Panc1 (cell line): ENCODE data around the gene ENTPD1. TPM values are rescaled to one million over a fixed set of nuclear protein-coding genes. Genes with fewer than 3 reads are reported as not detected.

Experiments used
- ATAC-seq: fragments of 200-7000 bp; cut with Tn5 transposase; 2 replicates; pipeline ENCODE4 v1.9.1; 2020; ENCODE audit warnings: mild to moderate bottlenecking, moderate library complexity
- BruUV-seq: library from RNA; stranded (reverse); fragments of 400-500 nt; replicated peaks from 2 replicates; lab custom pipeline; 2021; lab: Mats Ljungman, UMichigan
- CTCF ChIA-PET: fragments of 300-600 bp; sonication (Branson Sonifier 250); formaldehyde crosslinking; loops from one replicate; lab custom pipeline; 2022; ENCODE audit warnings: antibody characterized with exemption; lab: Charles Lee
- POLR2A ChIA-PET: fragments of 300-600 bp; sonication (Branson Sonifier 250); formaldehyde crosslinking; loops from one replicate; lab custom pipeline; 2022; ENCODE audit warnings: antibody characterized with exemption; lab: Charles Lee
- DNase-seq: peaks from one replicate; pipeline ENCODE4 v3.0.0-alpha.2; 2010; ENCODE audit warnings: low read depth, low spot score
- H3K27ac ChIP-seq: 2 replicates; pipeline ENCODE4 v1.5.1; 2011; ENCODE audit warnings: mild to moderate bottlenecking, low read length, inconsistent platforms
- H3K27me3 ChIP-seq: fragments of 200-500 bp; sonication (Bioruptor generic); 2 replicates; pipeline ENCODE4 v1.6.0; 2014; ENCODE audit warnings: low read length, inconsistent platforms; ENCODE audit not compliant: control insufficient read depth, insufficient read depth
- H3K36me3 ChIP-seq: fragments of 200-500 bp; sonication (Bioruptor generic); 2 replicates; pipeline ENCODE4 v1.5.1; 2014; ENCODE audit warnings: inconsistent platforms, mild to moderate bottlenecking, low read length, moderate library complexity; ENCODE audit not compliant: control insufficient read depth, insufficient read depth
- H3K4me1 ChIP-seq: 2 replicates; pipeline ENCODE4 v1.5.1; 2011; ENCODE audit warnings: inconsistent platforms, mild to moderate bottlenecking, low read length, moderate library complexity; ENCODE audit not compliant: control insufficient read depth, insufficient read depth
- H3K4me3 ChIP-seq, 2 experiments: 2 replicates each; pipeline ENCODE4 v1.5.1; 2011 to 2012; ENCODE audit warnings: low read depth in 2 of 2, low read length in 2 of 2, mild to moderate bottlenecking in 2 of 2, inconsistent platforms in 1 of 2, moderate library complexity in 1 of 2
- H3K9me3 ChIP-seq: fragments of 200-500 bp; sonication (Bioruptor generic); 2 replicates; pipeline ENCODE4 v1.5.1; 2014; ENCODE audit warnings: low read depth, mild to moderate bottlenecking, inconsistent platforms, low read length, moderate library complexity; ENCODE audit not compliant: control insufficient read depth, insufficient read depth
- CTCF ChIP-seq: fragments of 450-650 bp; IDR thresholded peaks from 2 replicates; pipeline ENCODE4 v1.5.1; 2017; ENCODE audit warnings: mild to moderate bottlenecking
- POLR2AphosphoS5 ChIP-seq: IDR thresholded peaks from 2 replicates; pipeline ENCODE4 v1.6.1; 2012; ENCODE audit warnings: mild to moderate bottlenecking, low read depth, low read length, moderate library complexity
- REST ChIP-seq, 2 experiments: IDR thresholded peaks; 2 replicates each; pipeline ENCODE4 v1.6.1; 2011 to 2012; ENCODE audit warnings: low read depth in 2 of 2, control low read depth in 1 of 2, low read length in 1 of 2, mild to moderate bottlenecking in 1 of 2, moderate library complexity in 1 of 2; ENCODE audit not compliant: insufficient read depth in 1 of 2
- SIN3A ChIP-seq: IDR thresholded peaks from 2 replicates; pipeline ENCODE4 v1.6.1; 2012; ENCODE audit warnings: low read depth, mild to moderate bottlenecking, low read length, moderate library complexity, borderline replicate concordance; ENCODE audit not compliant: insufficient read depth
- TCF7L2 ChIP-seq: IDR thresholded peaks from 2 replicates; pipeline ENCODE4 v1.6.1; 2011; ENCODE audit warnings: mild to moderate bottlenecking, low read depth, low read length, inconsistent platforms
- in situ Hi-C: cut with HindIII; loops from 2 replicates; pipeline ENCODE4 v1.10.0; 2016; ENCODE audit warnings: low sequenced_read_pairs, low pct_unique_long_range_greater_than_20kb
- intact Hi-C: fragments of 100-400 bp; cut with micrococcal nuclease; formaldehyde crosslinking; loops from one replicate; pipeline ENCODE4 v1.10.0; 2022; ENCODE audit not compliant: unreplicated experiment
- total RNA-seq: library from RNA; stranded (reverse); gene quantifications from one replicate; pipeline ENCODE4 v1.2.1, GENCODE V29; 2021; ENCODE audit not compliant: unreplicated experiment

The ENTPD1 gene
- total RNA-seq, 1 experiment from 2014 or later: 0.31 TPM

- intact Hi-C loops: no loop called here
- DNase-seq (no peak), ATAC-seq (no peak)
- H3K27ac ChIP-seq: no peak overlapping the region
- H3K9me3 ChIP-seq: no peaks in the 10 kb centered on the region
- H3K36me3 ChIP-seq: no peaks in the 10 kb centered on the region
- no TSS peak for BruUV-seq
- CTCF ChIA-PET: interaction anchor here (2.8 kb wide), 1 partner anchor 146 kb away, joined by 40 read pairs; the partner anchor contains the start of gene TCTN3
- no peak overlapping the region for H3K4me3 ChIP-seq
- no peaks in the 10 kb centered on the region for H3K4me1 ChIP-seq
- TF ChIP-seq SIN3A (no peak), TCF7L2 (no peak), REST (IDR thresholded peaks at IDR 0.05; ENCODE audit: insufficient read depth in 1 of 2, low read depth in 2 of 2, low read length in 1 of 2) (no peak), CTCF (no peak), POLR2AphosphoS5 (no peak)
- in situ Hi-C loops: no loop called here
- H3K27me3 ChIP-seq: peaks cover 12% of the 10 kb centered on the region
- POLR2A ChIA-PET: no interaction called here
Observed at GRCh38 chr10:95840681-95841080, 84.7 kb downstream of the ENTPD1 start.

- no peak for TF ChIP-seq SIN3A
- peak; percentile 76; the same call in 1 of the 2 replicates for TF ChIP-seq CTCF
- no peak for TF ChIP-seq REST (IDR thresholded peaks at IDR 0.05; ENCODE audit: insufficient read depth in 1 of 2, low read depth in 2 of 2, low read length in 1 of 2)
- TF ChIP-seq POLR2AphosphoS5: no peak
- TF ChIP-seq TCF7L2: no peak
- no peaks in the 10 kb centered on the region for H3K9me3 ChIP-seq
- H3K4me1 ChIP-seq: no peaks in the 10 kb centered on the region
- peaks cover 13% of the 10 kb centered on the region for H3K27me3 ChIP-seq
- in situ Hi-C loops (no loop called here), intact Hi-C loops (loop anchor here (1.0 kb wide), 1 partner anchor 148 kb away; no protein-coding TSS in a partner anchor)
- BruUV-seq: no TSS peak
- no peak overlapping the region for H3K27ac ChIP-seq
- ChIA-PET CTCF (interaction anchor here (0.6 to 2.8 kb wide), 4 partner anchors 20 to 466 kb away, joined by 3 to 40 read pairs (median 4); partner anchors contain the start of gene TCTN3), POLR2A (no interaction called here)
- no peaks in the 10 kb centered on the region for H3K36me3 ChIP-seq
- DNase-seq (no peak), ATAC-seq (peak; percentile 81)
- H3K4me3 ChIP-seq: no peak overlapping the region
Observed at GRCh38 chr10:95841661-95842498, 85.9 kb downstream of the ENTPD1 start.
